A549 (cell line): ENCODE measurements around the gene PSMD14. TPM values are rescaled to one million over a fixed set of nuclear protein-coding genes. Genes with fewer than 3 reads are reported as not detected.

Source experiments
- ATAC-seq, 2 experiments: fragments of 200-7000 bp in 1 of 2; fragments of >200 bp in 1 of 2; cut with Nextera tagmentation in 1 of 2; cut with Tn5 transposase in 1 of 2; 3 replicates each; pipeline versions ENCODE4 v1.8.0 to v1.9.1; 2018 to 2020; ENCODE audit warnings: mild to moderate bottlenecking in 1 of 2, moderate library complexity in 1 of 2
- CTCF ChIA-PET: fragments of 300-600 bp; sonication (Branson Sonifier 250); formaldehyde crosslinking; extraction: SDS; loops from one replicate; lab custom pipeline; 2021; ENCODE audit warnings: antibody characterized with exemption, inconsistent platforms; lab: Yijun Ruan, JAX
- POLR2A ChIA-PET: fragments of 350-600 bp; formaldehyde crosslinking; extraction: SDS; loops from one replicate; lab custom pipeline; 2021; ENCODE audit warnings: antibody characterized with exemption, inconsistent platforms; lab: Yijun Ruan, JAX
- DNase-seq, 2 experiments: peaks; one replicate each; pipeline versions ENCODE4 v3.0.0 to v3.0.0-alpha.2; 2011 to 2016; ENCODE audit warnings: low read depth in 1 of 2, low spot score in 1 of 2
- FAIRE-seq: peaks from 2 replicates; lab custom pipeline; 2011; peaks lifted over from hg19 to GRCh38; lab: Jason Lieb, UNC
- H3K27ac ChIP-seq, 2 experiments: fragments of >200 bp; sonication (Bioruptor Twin); formaldehyde crosslinking; 3 replicates each; pipeline ENCODE4 v1.5.1; 2016 to 2017
- H3K4me1 ChIP-seq: fragments of >200 bp; sonication (Bioruptor Twin); formaldehyde crosslinking; 3 replicates; pipeline ENCODE4 v1.6.1; 2016
- H3K4me2 ChIP-seq: fragments of >200 bp; sonication (Bioruptor Twin); formaldehyde crosslinking; 3 replicates; pipeline ENCODE4 v1.6.1; 2016
- H3K4me3 ChIP-seq: fragments of >200 bp; sonication (Bioruptor Twin); formaldehyde crosslinking; 3 replicates; pipeline ENCODE4 v1.5.1; 2016
- H3K9me3 ChIP-seq: fragments of >200 bp; sonication (Bioruptor Twin); formaldehyde crosslinking; 3 replicates; pipeline ENCODE4 v1.6.1; 2016
- BCL3 ChIP-seq: fragments of >200 bp; sonication (Bioruptor Twin); formaldehyde crosslinking; IDR thresholded peaks from 3 replicates; pipeline ENCODE4 v1.6.1; 2016
- BHLHE40 ChIP-seq: IDR thresholded peaks from 2 replicates; pipeline ENCODE4 v1.6.1; 2012; ENCODE audit warnings: low read depth, low read length, inconsistent platforms
- CBX8 ChIP-seq: fragments of 200-600 bp; sonication (generic); IDR thresholded peaks from 2 replicates; pipeline ENCODE4 v1.6.1; 2016
- CTCF ChIP-seq: fragments of >200 bp; sonication (Bioruptor Twin); formaldehyde crosslinking; IDR thresholded peaks from 3 replicates; pipeline ENCODE4 v1.5.1; 2016
- E2F6 ChIP-seq: IDR thresholded peaks from 2 replicates; pipeline ENCODE4 v1.6.1; 2012; ENCODE audit warnings: low read depth, borderline replicate concordance
- EHMT2 ChIP-seq: fragments of 200-600 bp; sonication (generic); IDR thresholded peaks from 2 replicates; pipeline ENCODE4 v1.6.1; 2016; ENCODE audit warnings: antibody characterized with exemption, low read depth, mild to moderate bottlenecking, moderate library complexity
- ESRRA ChIP-seq: fragments of 150-350 bp; IDR thresholded peaks from 2 replicates; pipeline ENCODE4 v1.6.1; 2014; ENCODE audit warnings: mild to moderate bottlenecking, low read length, borderline replicate concordance
- FOXS1 ChIP-seq: fragments of 250-450 bp; sonication (Bioruptor Pico); IDR thresholded peaks from 2 replicates; pipeline ENCODE4 v1.5.0; 2020; ENCODE audit warnings: mild to moderate bottlenecking, moderate library complexity
- GATA3 ChIP-seq: IDR thresholded peaks from 2 replicates; pipeline ENCODE4 v1.6.1; 2012; ENCODE audit warnings: borderline replicate concordance
- HDAC2 ChIP-seq: fragments of 200-600 bp; sonication (generic); IDR thresholded peaks from 2 replicates; pipeline ENCODE4 v1.6.1; 2016
- HES2 ChIP-seq: fragments of >200 bp; sonication (Bioruptor Twin); formaldehyde crosslinking; IDR thresholded peaks from 2 replicates; pipeline ENCODE4 v1.6.1; 2016
- HMGXB4 ChIP-seq: fragments of 250-450 bp; sonication (Bioruptor Pico); IDR thresholded peaks from 2 replicates; pipeline ENCODE4 v1.5.0; 2021; ENCODE audit warnings: mild to moderate bottlenecking, moderate library complexity, borderline replicate concordance
- HOXA7 ChIP-seq: fragments of 250-450 bp; sonication (Bioruptor Pico); IDR thresholded peaks from 2 replicates; pipeline ENCODE4 v1.5.0; 2020; ENCODE audit warnings: mild to moderate bottlenecking, moderate library complexity
- HOXB13 ChIP-seq: fragments of 250-450 bp; sonication (Bioruptor Pico); IDR thresholded peaks from 2 replicates; pipeline ENCODE4 v1.5.0; 2020; ENCODE audit warnings: low read depth, mild to moderate bottlenecking, moderate library complexity
- JUN ChIP-seq, 2 experiments: fragments of >200 bp; sonication (Bioruptor Twin); formaldehyde crosslinking; IDR thresholded peaks; 2 replicates in 1 of 2; 3 replicates in 1 of 2; pipeline ENCODE4 v1.6.1; 2016 to 2017
- KDM5A ChIP-seq: fragments of 200-600 bp; sonication (generic); IDR thresholded peaks from 2 replicates; pipeline ENCODE4 v1.6.1; 2016; ENCODE audit warnings: antibody characterized with exemption, mild to moderate bottlenecking
- MYC ChIP-seq: IDR thresholded peaks from 2 replicates; pipeline ENCODE4 v1.6.1; 2012; ENCODE audit warnings: mild to moderate bottlenecking, inconsistent platforms, low read length, improper control_type of control experiment, borderline replicate concordance
- NFE2L2 ChIP-seq: fragments of 150-350 bp; conservative IDR thresholded peaks from 2 replicates; pipeline ENCODE4 v1.6.1; 2014; ENCODE audit warnings: low read length
- POLR2AphosphoS2 ChIP-seq: conservative IDR thresholded peaks from 2 replicates; pipeline ENCODE4 v1.6.1; 2012; ENCODE audit warnings: low read length, improper control_type of control experiment, inconsistent platforms
- RCOR1 ChIP-seq: fragments of 150-350 bp; IDR thresholded peaks from 2 replicates; pipeline ENCODE4 v1.6.1; 2014; ENCODE audit warnings: antibody characterized with exemption, low read length, low read depth
- RNF2 ChIP-seq: fragments of 200-600 bp; sonication (generic); IDR thresholded peaks from 2 replicates; pipeline ENCODE4 v1.6.1; 2016; ENCODE audit warnings: low read depth, mild to moderate bottlenecking, antibody characterized with exemption, moderate library complexity, borderline replicate concordance
- SMC3 ChIP-seq: fragments of >200 bp; sonication (Bioruptor Twin); formaldehyde crosslinking; IDR thresholded peaks from 3 replicates; pipeline ENCODE4 v1.6.1; 2018; ENCODE audit warnings: inconsistent platforms
- TFCP2L1 ChIP-seq: fragments of 250-450 bp; sonication (Bioruptor Pico); IDR thresholded peaks from 2 replicates; pipeline ENCODE4 v1.5.0; 2021; ENCODE audit warnings: mild to moderate bottlenecking
- TP53 ChIP-seq: fragments of 250-450 bp; sonication (Bioruptor Pico); IDR thresholded peaks from 2 replicates; pipeline ENCODE4 v1.5.0; 2021; ENCODE audit warnings: mild to moderate bottlenecking, moderate library complexity
- ZC3H11A ChIP-seq: fragments of 450-650 bp; IDR thresholded peaks from 2 replicates; pipeline ENCODE4 v1.6.1; 2014; ENCODE audit warnings: antibody characterized with exemption, mild to moderate bottlenecking
- WGBS: methylation state at CpG from one replicate; pipeline ENCODE4 v1.1.6; 2017; ENCODE audit errors: missing lambda C conversion rate; 5-methylcytosine and 5-hydroxymethylcytosine counted together
- polyA plus RNA-seq, 4 experiments: library from polyadenylated mRNA; depleted of rRNA in 3 of 4; stranded (reverse); fragments of >200 nt; fragmentation: RNase III in 1 of 4; extraction: RNeasy Plus Mini Kit Qiagen cat#74134 plus additional on column Dnase treatment in 1 of 4; gene quantifications; 2 replicates in 3 of 4; 3 replicates in 1 of 4; pipeline ENCODE4 v1.2.3, GENCODE V29; 2011 to 2017

The PSMD14 gene
- polyA plus RNA-seq, 2 of the 4 experiments (the other 2 are of a cell fraction): 166 to 218 TPM

GRCh38 chr2:161381546-161381945 is 73.3 kb downstream of the PSMD14 start:
- H3K4me2 ChIP-seq: no peak overlapping the region
- FAIRE-seq: no peak
- POLR2A ChIA-PET: interaction anchor here (1.1 kb wide), 1 partner anchor 73 kb away, joined by 3 read pairs; the partner anchor contains the start of gene PSMD14
- no peak overlapping the region for H3K4me3 ChIP-seq
- no peak for ATAC-seq
- H3K4me1 ChIP-seq: 0 out of 3 replicates have a peak, but pooled peaks cover 4% of the 10 kb centered on the region
- TF ChIP-seq NFE2L2 (no peak), HES2 (no peak), POLR2AphosphoS2 (no peak), HOXA7 (CRISPR knock-in tag) (no peak), RNF2 (no peak), BCL3 (no peak), SMC3 (no peak)
- no peaks in the 10 kb centered on the region for H3K9me3 ChIP-seq
- CTCF ChIA-PET: interaction anchor here (0.6 kb wide), 1 partner anchor 51 kb away, joined by 3 read pairs; no protein-coding TSS in a partner anchor
- no peak overlapping the region for H3K27ac ChIP-seq
- no peak for DNase-seq
- WGBS: 93% methylated on average over 3 of the region's 3 CpGs

- Histone ChIP-seq H3K4me2 (no peak overlapping the region), H3K4me3 (no peak overlapping the region), H3K9me3 (no peaks in the 10 kb centered on the region), H3K27ac (no peak overlapping the region), H3K4me1 (0 out of 3 replicates have a peak, but pooled peaks cover 4% of the 10 kb centered on the region)
- ChIA-PET CTCF (interaction anchor here (0.8 kb wide), 1 partner anchor 102 kb away, joined by 3 read pairs; no protein-coding TSS in a partner anchor), POLR2A (no interaction called here)
- TF ChIP-seq JUN (IDR thresholded peaks at IDR 0.05): no peak
- ATAC-seq (no peak), DNase-seq (no peak), FAIRE-seq (no peak)
- 90% methylated on average over 4 of the region's 4 CpGs for WGBS
These were observed 74.5 kb downstream of the PSMD14 start for GRCh38 chr2:161382747-161383146.

- no peak overlapping the region for H3K4me3 ChIP-seq
- TF ChIP-seq HMGXB4 (CRISPR knock-in tag): no peak
- TF ChIP-seq HOXB13 (CRISPR knock-in tag): no peak
- TF ChIP-seq EHMT2: no peak
- TF ChIP-seq GATA3: no peak
- TF ChIP-seq HDAC2: no peak
- TF ChIP-seq CTCF: no peak
- no peak for TF ChIP-seq ESRRA
- no peak for TF ChIP-seq RNF2
- TF ChIP-seq FOXS1 (CRISPR knock-in tag): no peak
- TF ChIP-seq ZC3H11A: no peak
- TF ChIP-seq CBX8: no peak
- TF ChIP-seq TP53 (CRISPR knock-in tag): no peak
- TF ChIP-seq MYC: no peak
- TF ChIP-seq E2F6: no peak
- no peak for TF ChIP-seq RCOR1
- TF ChIP-seq BHLHE40: no peak
- no peak for TF ChIP-seq SMC3
- no peak for TF ChIP-seq HES2
- no peak for TF ChIP-seq KDM5A
- TF ChIP-seq TFCP2L1 (CRISPR knock-in tag): no peak
- no peak overlapping the region for H3K4me2 ChIP-seq
- DNase-seq: no peak
- ATAC-seq: no peak
- H3K27ac ChIP-seq: no peak overlapping the region
- H3K9me3 ChIP-seq: no peaks in the 10 kb centered on the region
- CTCF ChIA-PET: no interaction called here
- H3K4me1 ChIP-seq: 0 out of 3 replicates have a peak, but pooled peaks cover 4% of the 10 kb centered on the region
- POLR2A ChIA-PET: no interaction called here
- FAIRE-seq: no peak
These were observed 76.6 kb downstream of the PSMD14 start for GRCh38 chr2:161384864-161385263.
